GM08714 (cell line): ENCODE data around the gene ATP2A2.
"Not testable (repeated sequence)": the region's sequence is repeated elsewhere in the genome, so short reads cannot be mapped to it uniquely, and the experiment has no call there.

Source experiments
- H3K4me3 ChIP-seq: fragments of 200-500 bp; sonication (Bioruptor generic); 2 replicates; pipeline ENCODE4 v1.5.1; 2014; ENCODE audit warnings: mild to moderate bottlenecking, low read length, inconsistent platforms
- ZNF274 ChIP-seq: IDR thresholded peaks from 2 replicates; pipeline ENCODE4 v1.6.1; 2012; ENCODE audit warnings: mild to moderate bottlenecking, low read depth, low read length

Gene ATP2A2

DNA sequence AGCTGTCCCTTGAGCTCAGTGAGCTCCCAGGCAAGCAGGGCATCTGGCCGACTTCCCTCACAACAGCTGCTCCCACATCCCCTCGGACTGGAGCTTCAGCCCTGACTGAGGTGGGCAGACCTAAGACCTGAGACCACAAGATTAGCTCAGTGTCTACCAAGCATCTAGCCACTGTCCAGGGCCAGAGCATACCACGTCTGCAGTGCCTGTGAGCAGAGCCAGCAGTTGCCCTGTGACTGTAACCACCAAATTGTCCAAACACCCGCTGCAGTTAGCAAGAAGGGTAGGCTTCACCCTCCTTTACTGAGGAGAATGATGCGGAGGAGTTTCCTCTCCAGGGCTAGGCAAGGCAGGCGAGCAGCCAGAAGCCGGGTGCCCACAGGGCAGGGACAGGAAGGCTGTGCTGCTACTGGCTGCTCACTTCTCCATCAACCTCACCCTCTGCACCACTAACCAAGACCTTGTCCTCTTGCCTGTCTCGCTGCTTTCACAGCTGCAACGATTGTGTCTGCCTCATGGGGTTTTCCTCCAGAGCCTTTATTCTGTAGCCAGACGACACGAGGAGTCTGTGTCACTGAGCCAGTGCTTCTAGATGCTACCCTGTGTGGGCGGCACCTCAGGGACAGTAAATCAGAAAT, 68.6 kb downstream of the ATP2A2 start:
- no peak for TF ChIP-seq ZNF274

DNA sequence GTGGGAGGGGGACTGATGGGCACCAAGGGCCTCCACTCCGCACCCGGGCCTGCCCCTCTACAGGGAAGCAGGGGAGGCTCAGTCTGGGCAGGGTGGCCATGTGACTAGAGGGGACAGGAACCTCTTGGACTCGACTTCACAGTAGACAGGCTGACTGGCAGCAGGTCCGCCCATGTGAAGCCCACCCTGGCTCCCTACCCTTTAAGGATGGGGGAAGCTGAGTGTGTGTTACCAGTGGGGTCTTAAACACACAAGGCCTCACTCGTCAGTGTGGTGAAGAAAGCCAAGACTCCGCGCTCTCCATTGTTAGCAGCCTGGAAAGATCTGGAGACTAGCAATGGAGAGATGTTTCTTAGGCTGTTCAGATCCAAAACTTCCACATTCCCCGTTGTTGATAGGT, 70.1 kb downstream of the ATP2A2 start:
- TF ChIP-seq ZNF274: no peak
- H3K4me3 ChIP-seq: no peak overlapping the region

More for the DNA sequence above, 68.6 kb downstream of the ATP2A2 start:
- no peak overlapping the region for H3K4me3 ChIP-seq

DNA sequence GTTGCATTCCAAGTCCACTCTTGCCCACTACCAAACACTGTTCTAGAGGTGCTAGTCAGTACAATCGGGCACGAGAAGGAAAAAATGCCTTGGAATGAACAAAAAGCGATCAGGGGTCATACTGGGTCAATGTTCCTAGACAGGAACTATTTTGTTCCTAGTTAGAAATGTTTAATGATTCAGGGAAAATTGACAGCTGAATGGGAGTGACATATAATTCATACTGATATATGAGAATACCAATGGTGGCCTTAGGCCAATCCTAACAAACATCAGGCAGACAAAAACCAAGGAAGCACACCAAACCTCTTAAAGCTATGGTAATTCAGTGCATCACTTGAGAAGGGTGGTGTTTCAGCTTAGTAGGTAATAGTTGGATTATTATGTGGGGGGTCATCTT, 71.4 kb downstream of the ATP2A2 start:
- H3K4me3 ChIP-seq: no peak overlapping the region
- no peak for TF ChIP-seq ZNF274

DNA sequence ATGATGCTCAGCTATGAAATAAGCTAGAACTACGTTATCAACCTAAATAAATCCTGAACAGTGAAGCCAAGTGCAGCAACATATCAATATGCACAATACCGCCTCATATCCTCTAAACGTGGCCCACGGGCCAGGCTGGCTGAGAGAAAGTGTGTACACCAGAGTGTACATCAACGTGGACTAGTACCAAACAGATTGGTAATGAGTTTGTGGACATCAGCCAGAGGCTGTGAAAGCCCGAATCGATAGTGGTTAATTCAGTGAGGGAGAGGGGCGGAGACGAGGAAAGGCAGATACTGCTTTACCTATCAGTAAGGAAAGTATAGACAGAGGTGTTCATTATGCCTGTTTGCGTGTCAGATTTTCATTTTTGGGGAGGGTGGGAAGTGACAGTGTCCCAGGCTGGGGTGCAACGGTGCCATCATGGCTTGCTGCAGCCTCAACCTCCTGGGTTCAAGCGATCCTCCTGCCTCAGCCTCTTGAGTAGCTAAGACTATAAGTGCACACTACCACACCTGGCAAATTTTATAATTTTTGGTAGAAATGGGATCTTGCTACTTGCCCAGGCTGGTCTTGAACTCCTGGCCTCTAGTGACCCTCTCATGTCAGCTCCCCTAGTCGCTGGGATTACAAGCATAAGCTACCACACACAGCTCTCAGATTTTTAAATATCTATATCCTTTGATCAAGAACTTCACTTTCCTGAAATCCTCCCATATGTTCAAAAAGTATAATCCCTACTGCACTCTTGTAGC, 72.3 kb downstream of the ATP2A2 start:
- H3K4me3 ChIP-seq: no peak overlapping the region
- no peak for TF ChIP-seq ZNF274

DNA sequence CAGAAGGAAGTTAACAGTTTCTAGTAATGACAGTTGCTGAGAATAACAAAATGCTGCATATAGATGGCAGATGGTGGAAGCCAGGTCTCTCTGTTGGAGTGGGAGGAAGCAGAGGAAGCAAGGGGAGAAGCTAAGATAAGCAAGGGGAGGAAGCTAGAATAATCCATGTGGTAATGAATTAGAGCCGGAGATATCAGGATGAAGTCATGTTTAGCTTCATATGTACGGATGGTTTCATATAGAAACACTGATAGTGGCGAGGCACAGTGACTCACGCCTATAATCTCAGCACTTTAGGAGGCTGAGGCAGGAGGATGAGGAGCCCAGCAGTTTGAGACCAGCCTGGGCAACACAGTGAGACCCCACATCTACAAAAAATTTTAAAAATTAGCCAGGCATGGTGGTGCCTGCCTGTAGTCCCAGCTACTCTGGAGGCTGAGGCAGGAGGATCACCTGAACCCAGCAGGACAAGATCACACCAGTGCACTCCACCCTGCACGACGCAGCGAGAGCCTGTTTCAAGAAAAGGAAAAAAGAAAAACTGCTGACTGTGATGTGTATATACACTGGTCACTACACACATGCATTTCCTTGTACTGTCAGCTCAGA, 73.2 kb downstream of the ATP2A2 start:
- H3K4me3 ChIP-seq: no peak overlapping the region
- TF ChIP-seq ZNF274: no peak

DNA sequence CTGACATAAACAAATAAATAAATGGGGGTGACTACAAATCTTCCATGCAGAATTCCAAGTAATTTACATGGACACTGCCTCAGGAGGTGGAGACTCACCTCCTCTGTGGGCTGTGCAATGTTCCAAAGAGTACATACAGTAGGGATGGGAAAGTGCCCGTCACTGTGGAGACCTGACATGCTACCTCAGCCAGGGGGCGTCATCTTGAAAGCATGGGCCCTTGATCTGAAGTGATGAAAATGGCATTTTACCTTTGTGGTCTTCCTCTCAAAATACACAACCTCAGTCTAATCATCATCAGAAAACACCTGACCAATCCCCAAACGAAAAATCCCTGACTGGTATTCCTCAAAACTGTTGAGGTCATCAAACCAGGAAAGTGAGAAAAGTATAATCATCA, 74.0 kb downstream of the ATP2A2 start:
- no peak overlapping the region for H3K4me3 ChIP-seq
- TF ChIP-seq ZNF274: no peak

DNA sequence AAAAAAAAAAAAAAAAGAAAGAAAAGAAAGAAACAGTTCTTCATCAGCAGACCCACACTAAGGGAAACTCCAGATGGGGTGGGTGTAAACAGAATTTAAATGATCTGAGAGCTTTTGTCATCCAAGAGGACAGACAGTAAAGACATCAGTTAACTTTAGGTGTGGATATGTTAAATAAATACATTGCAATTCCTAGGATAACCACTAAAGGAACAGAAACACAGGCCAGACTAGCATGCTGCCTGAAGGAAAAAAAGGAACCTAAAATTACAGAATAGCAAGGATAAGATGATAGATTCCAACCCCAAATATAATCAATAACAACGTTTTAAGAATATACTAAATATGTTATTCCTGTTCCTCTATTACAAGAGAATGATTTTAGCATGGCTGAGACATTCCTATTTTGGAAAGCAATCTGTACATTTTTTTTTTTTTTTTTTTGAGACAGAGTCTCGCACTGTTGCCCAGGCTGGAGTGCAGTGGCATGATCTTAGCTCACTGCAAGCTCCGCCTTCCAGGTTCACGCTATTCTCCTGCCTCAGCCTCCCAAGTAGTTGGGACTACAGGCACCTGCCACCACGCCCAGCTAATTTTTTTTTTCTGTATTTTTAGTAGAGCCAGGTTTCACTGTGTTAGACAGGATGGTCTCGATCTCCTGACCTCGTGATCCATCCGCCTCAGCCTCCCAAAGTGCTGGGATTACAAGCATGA, 77.5 kb downstream of the ATP2A2 start:
- not testable (repeated sequence) for H3K4me3 ChIP-seq

DNA sequence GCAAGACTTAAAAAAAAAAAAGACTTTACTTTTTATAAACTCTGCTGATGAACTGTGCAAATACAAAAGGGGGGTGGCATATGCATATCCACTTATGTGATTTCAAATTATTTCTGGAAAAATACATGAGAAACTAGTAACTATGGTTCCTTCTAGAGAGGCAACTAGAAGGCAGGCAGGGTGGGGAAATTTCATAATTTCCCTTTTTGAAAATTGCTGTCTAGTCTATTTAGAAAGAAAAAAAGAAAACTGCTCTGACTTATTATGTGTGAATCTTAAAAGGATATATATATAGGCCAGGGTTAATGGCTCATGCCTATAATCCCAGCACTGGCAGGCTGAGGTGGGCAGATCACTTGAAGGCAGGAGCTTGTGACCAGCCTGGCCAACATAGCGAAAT, 80.2 kb downstream of the ATP2A2 start:
- no peak for TF ChIP-seq ZNF274
- no peak overlapping the region for H3K4me3 ChIP-seq

DNA sequence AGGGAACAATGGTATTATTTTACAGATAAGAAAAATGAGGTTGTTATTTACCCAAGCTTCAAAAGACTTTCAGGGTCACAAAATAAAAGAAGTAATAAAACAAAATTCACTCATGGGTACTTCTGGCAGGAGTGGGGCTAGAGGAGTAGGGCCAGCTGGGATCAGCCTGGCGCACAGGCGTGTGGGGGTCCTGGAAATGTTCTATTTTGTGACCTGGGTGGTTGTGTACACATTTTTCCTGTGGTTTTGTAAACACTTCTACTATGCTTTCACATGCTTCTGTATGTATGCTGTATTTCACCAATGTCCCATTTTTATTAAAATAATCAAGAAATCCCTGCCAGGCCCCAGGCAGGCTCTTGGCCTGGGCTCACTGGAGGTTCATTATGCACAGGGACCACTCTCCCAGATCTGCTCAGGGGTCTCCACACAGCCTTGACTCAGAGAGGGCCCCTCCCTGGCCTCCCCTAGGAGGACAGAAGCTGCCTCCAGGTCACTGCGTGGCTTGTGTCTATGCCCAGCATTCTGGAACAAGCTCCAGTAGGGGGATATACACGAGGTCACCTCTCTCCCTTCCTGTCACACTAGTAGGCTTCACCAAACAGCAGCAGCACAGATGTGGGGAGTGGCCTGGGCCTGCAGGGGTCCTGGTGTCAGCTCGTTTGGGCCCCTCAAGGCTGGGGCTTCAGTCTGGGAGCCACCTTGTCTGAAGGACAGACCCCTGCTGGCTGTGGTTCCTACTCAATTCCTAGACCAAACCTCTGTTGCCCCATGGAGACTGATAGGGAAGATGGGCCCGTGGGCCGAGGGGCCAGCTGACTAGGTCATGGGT, 84.7 kb downstream of the ATP2A2 start:
- no peak for TF ChIP-seq ZNF274
- H3K4me3 ChIP-seq: no peak overlapping the region

DNA sequence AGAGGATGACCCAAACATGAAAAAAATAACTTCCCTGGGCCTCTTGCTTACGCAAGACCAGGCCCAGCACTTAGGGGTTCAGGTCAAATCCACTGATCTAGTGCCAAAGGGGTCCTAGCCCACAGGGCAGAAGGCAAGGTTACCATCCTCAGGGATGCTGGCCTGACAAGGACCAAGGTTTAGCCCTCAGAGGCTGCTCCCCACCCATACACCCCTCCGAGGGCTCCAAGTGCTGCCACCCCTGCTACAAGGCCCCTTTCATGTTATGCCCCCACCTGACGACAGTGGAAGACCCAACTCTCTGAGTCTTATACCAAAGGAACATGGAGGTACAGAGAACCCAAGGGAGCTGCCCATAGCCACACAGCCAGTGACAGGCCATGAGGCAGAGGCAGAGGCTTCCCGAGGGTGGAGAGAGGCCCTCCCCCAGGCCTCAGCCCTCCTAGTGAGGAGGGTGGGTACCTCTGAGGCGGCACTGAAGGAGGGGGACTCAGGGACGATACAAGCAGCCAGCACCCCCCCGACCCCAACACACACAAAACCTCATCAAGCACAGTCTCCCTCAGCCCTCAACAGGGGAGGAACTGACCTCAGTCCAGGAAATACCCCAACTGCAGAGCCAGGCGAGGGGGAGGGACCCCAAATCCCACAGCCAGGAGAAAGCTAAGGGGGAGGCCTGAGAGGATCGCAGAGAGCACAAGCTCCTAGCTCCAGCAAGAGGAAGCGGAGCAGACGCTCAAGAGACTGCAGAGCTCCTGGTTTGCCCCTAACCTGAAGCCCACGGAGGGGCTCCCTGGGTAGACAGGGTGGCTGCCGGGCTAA, 85.5 kb downstream of the ATP2A2 start:
- no peak for TF ChIP-seq ZNF274
- H3K4me3 ChIP-seq: no peak overlapping the region

DNA sequence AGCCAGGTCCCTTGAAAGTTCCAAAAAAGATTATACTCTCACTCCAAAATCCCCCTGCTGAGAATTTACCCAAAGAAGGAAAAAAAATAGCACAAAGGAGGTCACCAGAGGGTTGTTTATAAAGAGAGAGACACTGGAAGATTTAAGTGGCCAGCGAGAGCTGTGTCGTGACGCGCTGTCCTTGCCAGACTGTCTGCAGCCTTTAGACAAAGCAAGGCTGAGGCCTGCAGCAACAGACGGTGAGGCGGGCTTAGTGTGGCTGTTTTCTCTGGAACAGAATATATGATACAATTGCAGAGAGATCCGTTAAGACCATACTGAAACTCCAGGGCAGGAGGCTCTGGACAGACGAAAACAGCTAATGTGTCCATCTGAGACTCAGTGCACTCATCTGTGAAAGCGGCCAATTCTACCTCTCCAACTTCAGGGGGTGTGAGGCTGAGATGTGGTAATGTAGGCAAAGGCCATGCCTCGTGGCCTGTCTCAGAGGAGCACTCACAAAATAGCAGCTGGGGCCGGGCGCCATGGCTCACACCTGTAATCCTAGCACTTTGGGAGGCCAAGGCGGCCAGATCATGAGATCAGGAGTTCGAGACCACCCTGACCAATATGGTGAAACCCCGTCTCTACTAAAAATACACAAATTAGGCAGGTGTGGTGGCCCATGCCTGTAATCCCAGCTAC, 86.3 kb downstream of the ATP2A2 start:
- TF ChIP-seq ZNF274: no peak
- H3K4me3 ChIP-seq: no peak overlapping the region

DNA sequence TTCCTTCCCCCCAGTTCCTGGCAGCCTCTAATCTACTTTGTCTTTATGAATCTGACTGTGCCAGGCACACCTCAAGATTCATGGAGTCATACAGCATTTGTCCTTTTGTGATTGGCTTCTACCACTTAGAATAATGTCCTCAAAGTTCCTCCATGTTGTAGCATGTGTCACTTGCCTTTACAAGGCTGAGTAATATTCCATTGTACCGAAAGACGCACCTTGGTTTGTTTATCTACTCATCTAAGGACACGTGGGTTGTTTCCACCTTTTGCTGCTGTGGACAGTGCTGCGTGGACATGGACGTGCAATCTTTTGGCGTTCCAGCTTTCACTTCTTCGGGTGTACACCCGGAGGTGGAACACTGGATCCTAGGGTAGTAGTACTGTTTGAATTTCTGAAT, 88.9 kb downstream of the ATP2A2 start:
- no peak for TF ChIP-seq ZNF274

More for the DNA sequence above, 88.9 kb downstream of the ATP2A2 start:
- H3K4me3 ChIP-seq: no peak overlapping the region
